A673 (cell line): Measurements from ENCODE around the gene ALKBH2.

ENCODE experiments used
- CTCF ChIP-seq: fragments of 300-800, 200-600 bp; sonication (generic); conservative IDR thresholded peaks from 2 replicates; pipeline ENCODE4 v1.5.1; 2017; ENCODE audit warnings: low read depth, mild to moderate bottlenecking, antibody characterized with exemption, low read length, moderate library complexity, mixed read lengths
- EZH2 ChIP-seq: fragments of 200-600 bp; sonication (generic); IDR thresholded peaks from 2 replicates; pipeline ENCODE4 v1.6.1; 2017; ENCODE audit warnings: borderline replicate concordance, low read depth, mild to moderate bottlenecking, mixed read lengths, antibody characterized with exemption, low read length; ENCODE audit not compliant: poor library complexity, severe bottlenecking

DNA sequence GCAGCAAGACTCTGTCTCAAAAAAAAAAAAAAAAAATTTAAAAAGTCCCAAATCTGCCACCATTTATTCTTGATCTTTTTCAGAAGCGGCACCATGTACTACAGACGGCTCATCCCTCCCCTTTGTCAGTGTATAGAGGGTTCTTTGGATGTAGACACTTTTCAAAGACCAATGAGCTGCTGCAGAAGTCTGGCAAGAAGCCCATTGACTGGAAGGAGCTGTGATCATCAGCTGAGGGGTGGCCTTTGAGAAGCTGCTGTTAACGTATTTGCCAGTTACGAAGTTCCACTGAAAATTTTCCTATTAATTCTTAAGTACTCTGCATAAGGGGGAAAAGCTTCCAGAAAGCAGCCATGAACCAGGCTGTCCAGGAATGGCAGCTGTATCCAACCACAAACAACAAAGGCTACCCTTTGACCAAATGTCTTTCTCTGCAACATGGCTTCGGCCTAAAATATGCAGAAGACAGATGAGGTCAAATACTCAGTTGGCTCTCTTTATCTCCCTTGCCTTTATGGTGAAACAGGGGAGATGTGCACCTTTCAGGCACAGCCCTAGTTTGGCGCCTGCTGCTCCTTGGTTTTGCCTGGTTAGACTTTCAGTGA is 16.6 kb upstream of the ALKBH2 start:
- TF ChIP-seq CTCF = no peak
- no peak for TF ChIP-seq EZH2
